DND-41 (cell line): ENCODE measurements around the gene SNX27.

Experiments used
- CTCF ChIP-seq: IDR thresholded peaks from 2 replicates; pipeline ENCODE4 v1.5.1; 2012; ENCODE audit warnings: borderline replicate concordance, low read length, moderate library complexity, mild to moderate bottlenecking; ENCODE audit not compliant: poor library complexity, severe bottlenecking; ENCODE audit errors: extremely low read depth
- EZH2 ChIP-seq: IDR thresholded peaks from 3 replicates; pipeline ENCODE4 v1.6.1; 2012; ENCODE audit warnings: borderline replicate concordance, low read depth, mild to moderate bottlenecking, moderate library complexity, low read length, inconsistent platforms; ENCODE audit not compliant: severe bottlenecking

- TF ChIP-seq CTCF = no peak
- no peak for TF ChIP-seq EZH2
Observed at GRCh38 chr1:151716771-151717631, 105.2 kb downstream of the SNX27 start, which contains the start of gene CELF3.
